ENCODE results near the gene CD2BP2.
"Not testable (repeated sequence)": the region's sequence is repeated elsewhere in the genome, so short reads cannot be mapped to it uniquely, and the experiment has no call there.

Gene CD2BP2

GRCh38 chr16:30358990-30359870, 4.1 kb upstream of the CD2BP2 start:
- no peak for DNase-seq (ENCODE audit: low read depth)

GRCh38 chr16:30358577-30358936, 3.4 kb upstream of the CD2BP2 start:
- DNase-seq (ENCODE audit: low read depth) = no peak

- no peak for DNase-seq (ENCODE audit: low read depth)
Observed at GRCh38 chr16:30357715-30358576, 2.8 kb upstream of the CD2BP2 start.

- no peak for DNase-seq (ENCODE audit: low read depth)
Observed at GRCh38 chr16:30357085-30357714, 2.1 kb upstream of the CD2BP2 start.

GRCh38 chr16:30356401-30357084, 1.4 kb upstream of the CD2BP2 start:
- DNase-seq (ENCODE audit: low read depth) = no peak

DNA sequence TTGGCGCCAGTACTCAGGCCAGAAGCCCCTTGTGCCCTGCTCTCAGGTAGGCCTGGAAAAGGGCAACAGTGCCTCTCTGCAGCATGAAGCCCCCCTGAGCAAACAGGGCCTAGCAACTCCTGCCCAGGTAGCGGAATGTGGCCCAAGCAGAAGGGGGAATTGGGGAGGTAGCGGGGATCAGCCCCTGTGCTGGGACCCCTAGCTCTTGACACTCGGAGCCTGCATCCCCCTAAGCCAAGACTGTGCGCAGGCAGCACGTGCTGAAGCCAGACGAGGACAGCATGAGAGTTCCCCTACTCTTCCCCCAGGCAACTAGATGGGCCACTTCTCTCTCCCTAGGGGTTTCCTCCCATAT, 823 bp upstream of the CD2BP2 start:
- DNase-seq (ENCODE audit: low read depth) = no peak

- no peak for DNase-seq (ENCODE audit: low read depth)
Observed at GRCh38 chr16:30354423-30355143, 525 bp downstream of the CD2BP2 start.

- no peak for DNase-seq (ENCODE audit: low read depth)
Observed at GRCh38 chr16:30353438-30354129, 1.5 kb downstream of the CD2BP2 start.

DNA sequence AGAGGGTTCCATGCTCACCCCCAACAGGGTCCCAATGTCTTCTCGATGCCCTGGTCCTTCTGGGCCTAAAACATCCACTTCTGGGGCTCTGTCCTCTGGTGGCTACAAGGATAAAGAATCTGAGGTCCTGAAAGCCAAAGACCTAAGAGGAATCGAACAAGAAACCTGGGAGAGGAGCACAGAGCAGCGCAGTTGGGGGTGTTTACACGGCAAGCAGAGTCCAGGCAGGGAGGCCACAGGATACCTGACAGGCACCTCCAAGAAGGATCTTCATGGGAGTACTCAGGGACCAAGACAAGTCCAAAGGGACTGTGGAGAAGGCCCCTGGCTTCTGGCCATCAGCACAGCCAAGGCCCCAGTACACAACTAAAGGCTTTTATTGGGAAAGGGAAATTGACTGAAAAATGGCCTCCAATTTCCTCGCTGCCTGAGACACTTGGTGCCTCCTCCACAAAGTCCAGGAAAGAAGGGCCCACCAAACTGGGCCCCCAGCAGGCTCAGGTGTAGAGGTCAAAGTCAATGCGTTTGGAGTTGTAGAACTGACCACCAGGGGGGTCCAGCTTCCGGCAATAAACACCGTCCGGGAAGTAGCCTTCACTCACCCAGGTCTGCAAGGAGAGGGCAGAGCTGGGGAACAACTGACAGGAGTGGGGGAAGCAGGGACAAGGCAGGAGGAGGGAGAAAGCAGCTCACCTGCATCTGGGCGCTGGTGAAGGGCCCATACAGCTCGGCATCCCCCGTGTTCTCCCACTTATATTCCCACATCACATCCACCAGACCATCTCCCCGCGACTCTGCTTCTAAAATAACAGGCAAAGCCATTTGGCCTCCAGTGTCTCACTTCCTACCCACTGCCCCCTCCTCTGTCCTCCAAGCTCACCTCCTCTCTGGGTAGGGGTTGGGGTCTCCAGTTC, 2.4 kb downstream of the CD2BP2 start:
- no peak for DNase-seq (ENCODE audit: low read depth)

DNA sequence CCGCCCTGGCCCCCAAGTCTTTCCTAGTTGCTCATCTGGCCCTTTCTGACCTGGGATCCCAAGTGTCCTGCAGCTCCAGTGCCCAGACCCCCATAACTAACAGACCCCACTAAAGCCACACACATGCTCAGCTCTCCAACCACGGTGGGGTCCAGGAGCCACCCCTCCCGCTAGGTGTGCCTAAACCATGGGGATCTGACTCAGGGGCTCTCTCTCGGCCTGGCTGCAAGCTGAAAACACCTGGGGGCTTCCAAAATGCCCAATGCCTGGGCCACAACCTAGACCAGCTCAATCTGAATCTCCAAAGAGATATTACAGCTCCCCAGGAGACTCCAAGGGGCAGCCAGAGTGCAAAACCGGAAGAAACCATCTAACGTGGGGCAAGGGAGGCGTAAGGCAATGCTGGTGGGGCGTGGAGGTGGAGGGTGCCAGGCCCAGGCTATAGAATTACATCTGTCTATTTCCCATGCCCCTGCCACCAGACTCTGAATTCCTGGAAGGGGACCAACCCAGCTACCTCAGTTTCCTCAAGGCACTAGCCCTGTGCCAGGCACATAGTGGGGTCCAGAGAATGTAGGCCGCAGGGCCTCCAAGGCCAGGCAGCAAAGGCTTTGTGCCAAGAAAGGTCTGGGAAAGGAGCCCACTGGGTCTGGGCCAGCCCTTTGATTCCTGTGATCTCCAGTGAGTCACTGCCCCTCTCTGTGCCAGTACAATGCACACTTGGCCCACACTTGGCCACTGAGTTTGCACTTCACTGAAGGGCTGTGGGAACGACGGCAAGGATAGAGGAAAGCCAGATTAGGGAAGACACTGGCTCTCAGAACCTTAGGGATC, 3.3 kb downstream of the CD2BP2 start:
- no peak for DNase-seq (ENCODE audit: low read depth)

- no peak for DNase-seq (ENCODE audit: low read depth)
Observed at GRCh38 chr16:30351001-30351441, 4.1 kb downstream of the CD2BP2 start.

GRCh38 chr16:30350134-30350871, 4.8 kb downstream of the CD2BP2 start:
- DNase-seq (ENCODE audit: low read depth) = no peak

- DNase-seq (ENCODE audit: low read depth) = no peak
Observed at GRCh38 chr16:30349675-30350074, 5.4 kb downstream of the CD2BP2 start.

DNA sequence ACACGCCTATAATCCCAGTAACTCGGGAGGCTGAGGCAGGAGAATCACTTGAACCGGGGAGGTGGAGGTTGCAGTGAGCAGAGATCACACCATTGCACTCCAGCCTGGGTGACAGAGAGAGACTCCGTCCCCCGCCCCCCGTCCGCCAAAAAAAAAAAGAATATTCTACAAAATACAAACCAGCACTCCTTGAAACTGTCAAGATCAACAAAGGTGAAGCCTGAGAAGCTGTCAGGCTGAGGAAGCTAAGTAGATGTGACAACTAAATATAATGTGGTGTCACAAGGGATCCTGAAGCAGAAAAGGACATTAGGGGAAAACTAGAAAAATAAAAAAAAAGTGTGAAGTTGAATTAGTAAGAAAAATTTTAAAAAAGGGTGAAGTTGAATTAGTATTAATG, 6.2 kb downstream of the CD2BP2 start:
- DNase-seq (ENCODE audit: low read depth) = no peak

DNA sequence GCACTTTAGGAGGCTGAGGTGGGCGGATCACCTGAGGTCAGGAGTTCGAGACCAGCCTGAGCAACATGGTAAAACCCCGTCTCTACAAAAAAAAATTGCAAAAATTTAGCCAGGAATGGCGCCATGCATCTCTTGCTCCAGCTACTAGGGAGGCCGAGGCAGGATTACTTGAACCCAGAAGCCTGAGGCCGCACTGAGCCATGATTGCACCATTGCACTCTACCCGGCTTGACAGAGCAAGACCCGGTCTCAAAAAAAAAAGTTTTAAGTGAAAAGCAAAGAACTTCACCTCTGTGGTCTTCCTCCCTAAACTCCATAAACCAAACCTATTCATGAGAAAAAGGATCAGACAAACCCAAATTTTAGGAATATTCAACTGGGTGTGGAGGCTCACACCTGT, 7.0 kb downstream of the CD2BP2 start:
- DNase-seq (ENCODE audit: low read depth) = no peak

GRCh38 chr16:30346286-30346685, 8.8 kb downstream of the CD2BP2 start:
- DNase-seq (ENCODE audit: low read depth) = no peak

DNA sequence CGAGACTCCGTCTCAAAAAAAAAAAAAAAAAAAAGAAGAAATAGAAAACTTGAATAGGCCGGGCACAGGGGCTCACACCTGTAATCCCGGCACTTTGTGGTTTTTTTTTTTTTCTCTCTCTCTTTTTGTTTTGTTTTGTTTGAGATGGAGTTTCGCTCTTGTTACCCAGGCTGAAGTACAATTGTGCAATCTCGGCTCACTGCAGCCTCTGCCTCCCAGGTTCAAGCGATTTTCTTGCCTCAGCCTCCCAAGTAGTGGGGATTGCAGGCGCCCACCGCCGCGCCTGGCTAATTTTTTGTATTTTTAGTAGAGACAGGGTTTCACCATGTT, 11.7 kb downstream of the CD2BP2 start:
- DNase-seq (ENCODE audit: low read depth) = not testable (repeated sequence)

Data from T follicular helper cell (primary cell).